Neuron (in vitro differentiated cells): ENCODE results near the gene CBLL1.

Experiments used
- H2AFZ ChIP-seq: one replicate; pipeline ENCODE4 v1.6.1; 2013; ENCODE audit warnings: low read depth, mild to moderate bottlenecking, inconsistent platforms, low read length, moderate library complexity
- H3K27me3 ChIP-seq: one replicate; pipeline ENCODE4 v1.6.1; 2013; ENCODE audit warnings: low read length; ENCODE audit not compliant: insufficient read depth
- H3K36me3 ChIP-seq: one replicate; pipeline ENCODE4 v1.6.1; 2013; ENCODE audit warnings: low read length; ENCODE audit not compliant: insufficient read depth
- H3K4me1 ChIP-seq: one replicate; pipeline ENCODE4 v1.6.1; 2013; ENCODE audit warnings: low read length; ENCODE audit not compliant: insufficient read depth
- H3K4me3 ChIP-seq: 2 replicates; pipeline ENCODE4 v1.5.1; 2013; ENCODE audit warnings: mild to moderate bottlenecking, low read length, moderate library complexity
- H3K9me3 ChIP-seq: one replicate; pipeline ENCODE4 v1.6.1; 2013; ENCODE audit warnings: low read length

CBLL1 gene

GRCh38 chr7:107758667-107759066, 14.7 kb downstream of the CBLL1 start:
- H3K4me3 ChIP-seq, result no peak overlapping the region
- H3K36me3 ChIP-seq, result peaks cover 70% of the 10 kb centered on the region

DNA sequence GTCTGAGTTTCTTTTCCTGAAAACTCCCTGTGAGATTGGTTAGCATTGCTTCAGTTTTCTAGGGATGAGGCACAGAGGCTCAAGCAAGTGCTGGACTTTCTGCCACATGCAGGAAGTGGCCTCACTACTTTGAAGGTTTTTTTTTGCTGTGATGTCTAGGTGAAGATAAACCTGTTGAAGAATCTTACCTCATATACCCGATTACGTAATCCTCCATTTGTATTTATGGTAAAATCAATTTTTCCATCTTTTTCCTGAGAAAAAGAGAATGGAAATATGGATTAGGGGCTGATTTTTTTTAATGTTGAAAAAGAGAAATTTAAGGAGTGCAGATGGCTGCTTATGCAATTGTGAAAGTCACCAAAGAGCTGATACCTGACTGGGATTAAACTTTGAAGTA, 23.4 kb downstream of the CBLL1 start:
- Histone ChIP-seq H3K4me1 (no peaks in the 10 kb centered on the region), H3K36me3 (no peaks in the 10 kb centered on the region), H2AFZ (no peak overlapping the region)

More at GRCh38 chr7:107758667-107759066, 14.7 kb downstream of the CBLL1 start:
- Histone ChIP-seq H3K9me3 (no peaks in the 10 kb centered on the region), H3K27me3 (no peaks in the 10 kb centered on the region), H3K4me1 (no peaks in the 10 kb centered on the region), H2AFZ (no peak overlapping the region)

DNA sequence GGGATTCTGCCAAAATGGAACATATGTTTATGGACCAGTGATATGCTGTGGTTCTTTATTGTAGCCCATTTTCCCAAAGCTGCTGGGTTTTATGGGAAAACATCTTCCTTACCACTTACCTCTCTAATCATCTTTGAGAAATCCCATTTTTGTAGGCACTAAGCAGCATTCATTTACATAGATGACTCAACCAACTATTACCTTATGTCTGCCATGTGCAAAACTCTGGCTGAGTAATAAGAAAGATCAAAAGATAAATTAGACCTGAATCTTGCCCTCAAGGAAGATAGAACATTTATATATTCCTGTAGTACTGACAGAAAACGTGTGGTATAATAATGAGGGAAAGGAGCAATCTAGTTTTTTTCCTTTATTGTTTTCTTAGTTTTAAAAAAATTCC, 24.3 kb downstream of the CBLL1 start:
- Histone ChIP-seq H3K4me3 (no peak overlapping the region), H2AFZ (no peak overlapping the region), H3K27me3 (no peaks in the 10 kb centered on the region), H3K36me3 (no peaks in the 10 kb centered on the region), H3K4me1 (no peaks in the 10 kb centered on the region), H3K9me3 (no peaks in the 10 kb centered on the region)

More for the DNA sequence above, 23.4 kb downstream of the CBLL1 start:
- Histone ChIP-seq H3K27me3 (no peaks in the 10 kb centered on the region), H3K9me3 (no peaks in the 10 kb centered on the region), H3K4me3 (no peak overlapping the region)

DNA sequence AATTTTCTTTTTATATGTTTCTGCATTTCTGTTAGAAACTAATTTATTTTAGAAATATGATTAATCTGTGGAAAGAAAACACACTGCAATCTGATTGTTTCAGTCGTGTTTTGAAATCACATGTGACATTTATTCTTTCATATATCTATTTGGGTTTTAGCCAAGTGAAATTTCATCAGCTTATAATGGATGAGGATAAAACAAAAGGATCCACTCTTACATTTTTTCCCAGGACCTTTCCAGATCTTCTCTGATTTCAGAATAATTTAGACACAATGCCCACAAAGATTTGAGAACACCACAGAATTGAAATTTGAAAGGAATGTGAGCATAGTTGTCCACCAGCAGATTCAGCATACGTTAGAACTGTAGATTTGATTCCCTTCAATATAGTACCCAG, 29.1 kb downstream of the CBLL1 start:
- Histone ChIP-seq H2AFZ (no peak overlapping the region), H3K9me3 (peaks cover 5% of the 10 kb centered on the region)

GRCh38 chr7:107777702-107778101, 33.8 kb downstream of the CBLL1 start:
- Histone ChIP-seq H3K4me1 (no peaks in the 10 kb centered on the region), H3K9me3 (peaks cover 5% of the 10 kb centered on the region), H3K4me3 (no peak overlapping the region), H3K36me3 (no peaks in the 10 kb centered on the region), H2AFZ (no peak overlapping the region), H3K27me3 (no peaks in the 10 kb centered on the region)

More for the DNA sequence above, 29.1 kb downstream of the CBLL1 start:
- H3K4me1 ChIP-seq, result no peaks in the 10 kb centered on the region
- H3K36me3 ChIP-seq, result no peaks in the 10 kb centered on the region
- H3K27me3 ChIP-seq, result no peaks in the 10 kb centered on the region
- H3K4me3 ChIP-seq, result no peak overlapping the region

DNA sequence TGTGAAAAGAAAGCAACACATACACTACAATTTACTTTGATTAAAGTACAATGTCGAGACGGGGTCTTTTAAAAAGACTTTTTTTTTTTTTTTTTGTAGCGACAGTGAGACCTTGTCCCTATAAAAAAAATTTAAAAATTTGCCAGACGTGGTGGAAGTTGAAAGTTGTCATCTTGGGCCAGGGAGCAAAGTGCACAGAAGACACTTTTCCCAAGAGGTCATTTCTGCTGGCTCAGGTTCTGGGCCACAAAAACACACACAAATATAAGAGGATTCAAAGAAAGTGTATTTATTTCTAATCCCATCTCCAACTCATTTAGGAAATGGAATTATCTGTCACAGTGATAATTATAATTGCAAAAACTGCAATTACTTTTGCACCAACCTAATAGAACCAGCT, 34.3 kb downstream of the CBLL1 start:
- H3K27me3 ChIP-seq, result no peaks in the 10 kb centered on the region

DNA sequence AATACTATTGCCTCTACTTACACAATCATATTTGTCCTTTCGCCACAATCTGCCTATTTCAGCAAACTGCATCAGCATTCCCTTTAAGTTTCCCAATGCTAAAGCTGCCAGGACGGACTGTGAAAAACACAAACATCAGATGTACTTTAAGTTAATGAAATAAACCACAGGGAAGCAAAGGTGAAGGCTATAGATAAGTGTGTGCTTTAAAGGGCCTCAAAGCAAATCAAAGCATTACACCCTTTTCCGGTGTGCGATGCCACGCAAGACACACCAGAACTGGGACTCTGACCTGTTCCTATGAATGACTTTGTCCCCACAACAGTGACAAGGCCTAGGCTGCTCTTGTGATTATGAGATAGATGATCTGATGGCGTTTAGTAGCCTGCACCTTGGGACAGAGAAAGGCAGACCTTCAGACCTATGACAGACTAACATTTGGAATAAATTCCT, 35.7 kb downstream of the CBLL1 start:
- Histone ChIP-seq H2AFZ (no peak overlapping the region), H3K27me3 (no peaks in the 10 kb centered on the region), H3K36me3 (no peaks in the 10 kb centered on the region), H3K4me3 (no peak overlapping the region), H3K9me3 (peaks cover 5% of the 10 kb centered on the region), H3K4me1 (no peaks in the 10 kb centered on the region)

More for the DNA sequence above, 34.3 kb downstream of the CBLL1 start:
- Histone ChIP-seq H3K4me3 (no peak overlapping the region), H3K36me3 (no peaks in the 10 kb centered on the region), H2AFZ (no peak overlapping the region), H3K4me1 (no peaks in the 10 kb centered on the region), H3K9me3 (peaks cover 5% of the 10 kb centered on the region)

GRCh38 chr7:107782374-107782773, 38.4 kb downstream of the CBLL1 start:
- H2AFZ ChIP-seq, result no peak overlapping the region
- peaks cover 2% of the 10 kb centered on the region for H3K9me3 ChIP-seq
- no peak overlapping the region for H3K4me3 ChIP-seq
- H3K27me3 ChIP-seq, result no peaks in the 10 kb centered on the region
- H3K4me1 ChIP-seq, result no peaks in the 10 kb centered on the region
- no peaks in the 10 kb centered on the region for H3K36me3 ChIP-seq

DNA sequence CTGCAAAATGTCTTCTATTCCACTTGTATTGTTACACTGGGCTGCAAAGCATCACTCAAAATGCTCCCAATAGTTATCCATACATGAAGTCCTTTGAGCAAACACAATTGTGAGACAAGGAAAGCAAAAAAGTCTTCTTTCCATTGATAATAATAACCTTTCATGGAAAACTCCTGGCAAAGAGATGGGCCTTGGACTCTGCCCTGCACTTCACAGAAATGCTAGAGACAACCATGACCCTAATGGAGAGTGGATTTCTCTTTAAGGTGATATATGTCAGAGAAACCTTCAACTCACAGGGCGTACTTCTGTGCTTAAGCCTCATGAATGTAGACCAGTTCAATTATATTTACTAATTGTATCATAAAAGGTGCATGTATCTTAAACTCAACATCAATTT, 39.7 kb downstream of the CBLL1 start:
- H3K27me3 ChIP-seq, result no peaks in the 10 kb centered on the region
- H2AFZ ChIP-seq, result no peak overlapping the region
- H3K4me1 ChIP-seq, result no peaks in the 10 kb centered on the region
- H3K4me3 ChIP-seq, result no peak overlapping the region
- H3K9me3 ChIP-seq, result no peaks in the 10 kb centered on the region
- H3K36me3 ChIP-seq, result no peaks in the 10 kb centered on the region

DNA sequence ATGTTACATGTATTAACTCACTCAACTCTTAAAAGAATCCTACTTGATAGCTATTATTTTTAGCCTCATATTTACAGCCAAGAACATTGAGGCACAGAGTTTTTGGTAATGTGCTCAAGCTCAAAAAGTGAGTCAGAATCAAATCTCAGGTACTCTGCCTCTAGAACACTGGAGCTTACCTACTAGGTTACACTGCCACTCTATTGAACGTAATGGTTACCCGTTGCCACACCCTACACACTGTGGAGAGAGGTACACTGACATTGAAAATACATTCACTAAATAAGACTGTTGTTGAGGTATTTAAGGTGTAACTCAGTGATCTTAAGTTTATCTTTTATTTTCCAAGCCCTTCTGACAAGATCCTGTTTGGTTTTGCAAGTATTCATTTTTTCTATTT, 41.2 kb downstream of the CBLL1 start:
- no peaks in the 10 kb centered on the region for H3K4me1 ChIP-seq
- H2AFZ ChIP-seq, result no peak overlapping the region
- no peak overlapping the region for H3K4me3 ChIP-seq
- no peaks in the 10 kb centered on the region for H3K9me3 ChIP-seq
- H3K36me3 ChIP-seq, result no peaks in the 10 kb centered on the region
- no peaks in the 10 kb centered on the region for H3K27me3 ChIP-seq

- Histone ChIP-seq H2AFZ (no peak overlapping the region), H3K9me3 (no peaks in the 10 kb centered on the region), H3K27me3 (no peaks in the 10 kb centered on the region), H3K4me3 (no peak overlapping the region), H3K36me3 (no peaks in the 10 kb centered on the region), H3K4me1 (no peaks in the 10 kb centered on the region)
Observed at GRCh38 chr7:107785926-107786325, 42.0 kb downstream of the CBLL1 start.

- no peak overlapping the region for H3K4me3 ChIP-seq
- H3K27me3 ChIP-seq, result no peaks in the 10 kb centered on the region
- H3K9me3 ChIP-seq, result no peaks in the 10 kb centered on the region
- H3K36me3 ChIP-seq, result no peaks in the 10 kb centered on the region
- no peak overlapping the region for H2AFZ ChIP-seq
- no peaks in the 10 kb centered on the region for H3K4me1 ChIP-seq
Observed at GRCh38 chr7:107788216-107788615, 44.3 kb downstream of the CBLL1 start.

DNA sequence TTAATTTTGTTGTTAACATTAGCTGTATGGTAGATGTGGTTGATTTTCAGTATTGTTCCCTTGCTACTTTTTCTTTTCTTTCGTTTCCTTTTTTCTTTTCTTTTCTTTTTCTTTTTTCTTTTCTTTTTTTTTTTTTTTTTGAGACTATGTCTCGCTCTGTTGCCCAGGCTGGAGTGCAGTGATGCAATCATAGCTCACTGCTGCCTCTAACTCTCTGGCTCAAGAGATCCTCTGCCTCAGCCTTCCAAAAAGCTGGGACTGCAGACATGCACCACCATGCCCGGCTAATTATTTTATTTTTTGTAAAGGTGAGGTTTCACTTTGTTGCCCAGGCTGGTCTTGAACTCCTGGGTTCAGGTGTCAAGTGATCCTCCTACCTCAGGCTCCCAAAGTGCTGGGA, 44.7 kb downstream of the CBLL1 start:
- no peaks in the 10 kb centered on the region for H3K27me3 ChIP-seq
- no peaks in the 10 kb centered on the region for H3K36me3 ChIP-seq
- H3K9me3 ChIP-seq, result no peaks in the 10 kb centered on the region
- no peak overlapping the region for H3K4me3 ChIP-seq
- H2AFZ ChIP-seq, result no peak overlapping the region
- H3K4me1 ChIP-seq, result no peaks in the 10 kb centered on the region

GRCh38 chr7:107789647-107790046, 45.7 kb downstream of the CBLL1 start:
- H3K4me1 ChIP-seq, result no peaks in the 10 kb centered on the region
- H3K9me3 ChIP-seq, result no peaks in the 10 kb centered on the region
- no peaks in the 10 kb centered on the region for H3K27me3 ChIP-seq
- no peaks in the 10 kb centered on the region for H3K36me3 ChIP-seq
- no peak overlapping the region for H3K4me3 ChIP-seq
- no peak overlapping the region for H2AFZ ChIP-seq
